Fibroblast of skin of right biceps (primary cell): ENCODE data around the gene NKD2.
A peak's percentile ranks its signal among the peaks of the same experiment; 100 is the strongest.
"Not testable (repeated sequence)": the region's sequence is repeated elsewhere in the genome, so short reads cannot be mapped to it uniquely, and the experiment has no call there.

Experiments
- DNase-seq: peaks from one replicate; pipeline ENCODE4 v3.0.0-alpha.2; 2013

NKD2 gene

DNA sequence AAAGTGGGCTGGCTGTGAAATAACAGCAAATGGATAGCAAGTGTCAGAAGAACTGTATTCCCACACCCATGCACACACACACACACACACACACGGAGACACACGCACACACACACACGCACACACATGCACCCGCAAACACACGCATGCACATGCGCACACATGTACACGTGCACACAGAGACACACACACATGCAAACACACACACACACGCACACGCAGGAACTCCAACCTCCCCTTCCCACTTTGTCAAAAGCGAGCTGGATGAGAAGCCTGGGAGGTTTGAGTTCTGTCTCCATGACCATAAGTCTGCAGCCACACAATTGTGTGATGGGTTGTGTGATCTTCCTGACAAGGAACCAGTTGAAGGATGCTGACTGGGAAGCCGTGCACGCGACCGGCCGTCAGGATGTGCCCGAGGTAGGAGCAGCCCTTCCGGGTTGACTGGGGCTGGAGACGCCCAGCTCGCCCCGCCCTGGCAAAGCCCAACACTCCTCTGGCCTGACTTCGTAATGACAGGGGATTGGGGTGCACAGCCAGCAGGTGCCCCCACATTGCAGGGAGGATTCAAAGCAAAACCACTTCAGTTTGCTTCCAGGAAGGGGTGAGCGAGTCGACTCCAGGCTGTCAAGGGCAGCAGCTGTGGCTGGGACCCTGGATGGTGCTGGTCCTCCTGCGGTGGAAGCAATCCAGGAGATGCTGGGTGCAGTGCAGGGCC, 29.3 kb upstream of the NKD2 start:
- no peak for DNase-seq

DNA sequence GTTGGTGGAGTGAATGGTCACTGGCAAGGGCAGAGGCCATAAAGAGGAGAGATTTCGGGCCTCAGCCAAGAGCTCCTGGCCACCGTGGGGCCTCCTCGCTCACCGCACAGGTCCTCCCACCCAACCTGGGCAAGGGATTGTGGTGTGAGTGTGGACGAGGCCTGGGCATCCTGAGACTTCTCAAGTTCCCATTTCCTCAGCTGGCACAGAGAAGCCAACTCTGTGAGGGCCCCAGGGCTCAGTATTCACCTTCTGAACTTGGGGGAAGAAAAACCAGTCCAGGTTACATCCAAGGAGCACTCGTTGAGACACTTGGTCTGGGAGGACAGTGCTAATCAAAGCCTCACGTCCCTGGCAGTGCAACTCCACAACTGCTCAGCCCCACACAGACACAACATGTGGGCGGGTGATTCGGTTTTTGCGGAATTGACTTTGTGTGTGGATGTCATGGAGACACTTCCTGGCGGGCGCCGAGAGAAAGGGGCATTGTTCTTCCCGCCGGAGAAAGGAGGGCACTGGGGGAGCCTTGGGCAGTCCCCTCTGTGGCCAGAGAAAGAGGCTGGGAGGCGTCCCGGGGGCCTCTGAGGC, 28.5 kb upstream of the NKD2 start:
- DNase-seq = peak; percentile 49

GRCh38 chr5:980966-981365, 27.6 kb upstream of the NKD2 start:
- peak; percentile 46 for DNase-seq

DNA sequence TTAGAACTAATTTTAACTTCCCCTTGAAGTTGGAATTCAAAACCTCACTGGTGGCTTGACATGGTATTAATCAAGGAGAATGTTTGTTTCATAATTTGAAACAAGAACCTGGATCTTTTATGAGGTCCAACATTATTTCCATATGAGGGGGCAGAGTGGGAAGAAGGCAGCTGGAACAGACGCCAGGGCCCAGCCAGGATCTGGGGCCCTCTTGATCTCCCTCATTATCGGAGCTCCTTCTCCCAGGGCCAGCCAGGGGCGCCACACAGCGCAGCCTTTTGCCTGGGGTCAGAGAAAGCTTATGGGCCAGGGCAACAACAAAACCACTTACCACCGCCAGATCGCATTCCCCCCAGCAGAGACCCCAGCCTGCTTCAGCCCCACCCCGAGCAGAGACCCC, 27.1 kb upstream of the NKD2 start:
- no peak for DNase-seq

DNA sequence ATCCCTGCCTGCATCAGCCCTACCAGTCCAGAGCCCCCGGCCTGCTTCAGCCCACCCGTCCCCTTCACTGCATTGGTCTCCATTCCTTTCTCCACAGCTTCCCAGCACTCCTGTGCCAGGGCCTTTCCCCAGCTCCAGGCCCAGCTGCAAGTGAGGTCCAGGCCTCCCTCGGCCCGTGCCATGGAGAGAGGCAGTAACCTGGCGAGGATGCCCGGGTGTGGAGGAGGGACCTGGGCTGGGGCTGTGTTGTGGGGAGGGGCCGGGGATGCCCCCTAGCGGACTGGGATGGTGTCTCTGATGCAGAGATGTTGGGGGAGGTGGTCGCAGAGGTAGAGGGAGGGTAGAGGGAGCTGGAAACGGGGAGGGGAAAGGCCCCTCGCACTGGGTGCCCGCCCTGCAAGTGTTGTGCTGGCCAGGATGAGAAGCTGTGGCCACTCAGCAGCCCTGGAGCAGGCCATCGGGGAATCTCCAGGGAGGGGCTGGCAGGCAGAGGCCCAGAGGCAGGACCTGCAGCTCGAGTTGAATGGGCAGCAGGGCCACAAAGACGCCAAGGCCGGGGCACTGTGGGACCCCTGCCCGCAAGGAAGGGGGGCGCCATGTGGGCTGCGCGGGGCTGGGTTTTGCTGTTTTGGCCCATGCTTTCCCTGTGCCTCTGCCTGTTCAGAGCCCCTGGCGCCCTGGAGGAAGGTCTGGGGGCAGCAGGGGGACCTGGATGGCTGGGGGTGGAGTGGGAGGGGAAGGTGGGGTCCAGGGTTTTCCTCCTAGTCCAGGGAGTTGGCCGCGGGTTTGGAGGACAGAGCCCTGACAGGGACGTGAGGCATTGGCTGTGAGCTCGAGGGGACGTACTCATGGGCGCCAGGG, 26.0 kb upstream of the NKD2 start:
- no peak for DNase-seq

GRCh38 chr5:983238-983524, 25.4 kb upstream of the NKD2 start:
- DNase-seq = no peak

DNA sequence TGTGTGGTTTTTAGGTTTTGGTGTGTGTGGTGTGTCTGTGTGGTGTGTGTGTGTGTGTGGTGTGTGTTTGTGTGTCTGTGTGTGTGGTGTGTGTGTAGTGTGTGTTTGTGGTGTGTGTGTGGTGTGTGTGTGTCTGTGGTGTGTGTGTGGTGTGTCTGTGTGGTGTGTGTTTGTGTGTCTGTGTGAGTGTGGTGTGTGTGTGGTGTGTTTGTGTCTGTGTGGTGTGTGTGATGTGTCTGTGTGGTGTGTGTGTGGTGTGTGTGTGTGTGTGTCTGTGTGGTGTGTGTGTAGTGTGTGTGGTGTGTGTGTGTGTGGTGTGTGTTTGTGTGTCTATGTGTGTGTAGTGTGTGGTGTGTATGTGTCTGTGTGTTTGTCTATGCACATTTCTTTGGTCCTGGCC, 25.0 kb upstream of the NKD2 start:
- no peak for DNase-seq

GRCh38 chr5:984774-985173, 23.8 kb upstream of the NKD2 start:
- DNase-seq = no peak

DNA sequence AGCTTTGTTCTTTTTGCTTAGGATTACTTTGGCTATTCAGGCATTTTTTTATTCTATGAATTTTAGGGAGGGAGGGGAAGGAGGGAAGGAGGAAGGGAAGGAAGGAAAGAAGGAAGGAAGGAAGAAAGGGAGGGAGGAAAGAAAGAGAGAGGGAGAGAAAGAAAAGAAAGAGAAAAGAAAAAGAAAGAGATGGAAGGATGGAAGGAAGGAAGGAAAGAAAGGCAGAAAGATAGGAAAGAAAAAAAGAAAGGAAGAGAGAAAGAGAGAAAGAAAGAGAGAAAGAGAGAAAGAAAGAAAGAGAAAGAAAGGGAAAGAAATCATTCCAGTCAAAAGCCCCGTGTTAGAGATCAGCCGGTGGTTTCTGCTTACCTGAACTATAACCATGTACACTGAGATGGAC, 20.8 kb upstream of the NKD2 start:
- DNase-seq = no peak

DNA sequence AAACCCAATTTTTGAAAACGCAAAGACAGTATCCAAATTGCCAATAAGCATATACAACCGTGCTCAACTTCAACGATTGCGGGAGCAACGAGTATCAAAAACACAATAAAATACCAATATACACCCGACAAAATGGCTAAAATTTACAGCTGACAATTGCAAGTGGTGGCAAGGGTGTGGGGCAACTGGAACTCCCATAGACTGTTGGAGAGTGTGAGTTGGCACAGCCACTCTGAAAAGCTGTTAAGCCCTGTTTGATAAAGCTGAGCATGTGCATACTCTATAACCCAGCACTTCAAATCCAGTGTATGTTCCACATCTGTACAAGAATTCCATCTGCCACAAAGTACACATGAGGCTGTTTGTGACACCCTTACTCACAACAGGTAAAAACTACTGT, 20.3 kb upstream of the NKD2 start:
- no peak for DNase-seq

DNA sequence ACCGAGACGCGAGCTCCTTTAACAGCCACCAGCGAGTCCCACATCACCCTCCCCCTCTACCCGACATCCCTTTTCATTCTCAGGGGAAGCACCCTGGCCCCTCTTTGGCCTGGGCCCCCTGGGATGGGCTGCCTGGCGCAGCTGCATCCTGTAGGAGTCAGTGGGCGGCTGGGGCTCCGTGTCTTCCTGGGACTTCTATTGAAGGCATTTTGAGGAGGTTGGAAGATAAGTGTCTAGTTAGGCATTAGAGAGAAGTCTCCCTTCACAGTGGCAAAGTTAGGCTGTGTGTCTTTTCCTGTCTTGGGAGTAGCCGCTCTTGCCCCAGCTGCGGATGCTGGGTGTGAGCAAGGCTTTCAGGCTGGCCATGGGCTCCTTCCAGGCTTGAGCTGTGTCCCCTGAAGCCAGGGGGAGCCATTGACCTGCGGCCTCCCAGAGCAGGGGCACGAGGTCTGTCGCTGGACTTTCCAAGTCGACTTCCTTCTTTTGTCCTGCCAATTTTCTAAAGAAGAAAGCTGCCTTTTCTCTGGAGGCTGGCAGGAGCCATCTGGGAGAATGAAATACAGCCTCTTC, 18.6 kb upstream of the NKD2 start:
- DNase-seq = no peak

- no peak for DNase-seq
Observed at GRCh38 chr5:991472-992267, 16.9 kb upstream of the NKD2 start.

DNA sequence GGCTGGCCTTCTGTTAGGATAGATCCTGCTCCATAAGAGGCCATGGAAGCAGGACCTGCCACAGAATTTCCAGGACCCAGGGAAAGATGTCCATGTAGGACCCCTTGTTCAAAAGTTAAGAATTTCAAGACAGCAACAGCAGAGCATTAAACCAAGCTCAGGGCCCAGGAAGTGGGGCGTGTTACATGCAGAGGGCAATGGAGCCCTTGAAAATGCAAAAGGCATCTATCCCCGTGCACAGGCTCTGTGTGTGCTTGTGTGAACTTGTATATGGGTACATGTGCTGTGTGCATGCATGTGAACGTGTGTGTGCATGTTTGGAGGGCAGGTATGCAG, 14.4 kb upstream of the NKD2 start:
- DNase-seq = no peak

- no peak for DNase-seq
Observed at GRCh38 chr5:994821-995220, 13.8 kb upstream of the NKD2 start.

DNA sequence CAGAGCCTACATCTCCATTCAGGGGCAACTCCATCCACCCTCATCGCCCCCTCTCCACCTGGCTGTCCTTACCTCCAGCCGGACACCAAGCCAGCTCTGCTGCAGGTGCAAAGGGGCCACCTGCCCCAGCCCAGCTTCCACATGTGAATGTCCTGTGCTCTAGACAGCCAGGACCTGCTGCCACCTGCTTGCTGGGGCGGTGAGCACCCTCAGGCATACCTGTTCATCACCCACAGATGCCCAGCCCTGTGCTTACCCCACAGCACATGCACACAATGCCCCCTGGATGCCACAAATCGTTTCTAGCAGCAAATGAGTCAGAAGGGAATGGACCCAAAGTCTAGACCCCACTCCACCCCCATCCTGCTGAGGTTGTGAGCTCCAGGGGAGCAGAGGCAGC, 13.3 kb upstream of the NKD2 start:
- no peak for DNase-seq

DNA sequence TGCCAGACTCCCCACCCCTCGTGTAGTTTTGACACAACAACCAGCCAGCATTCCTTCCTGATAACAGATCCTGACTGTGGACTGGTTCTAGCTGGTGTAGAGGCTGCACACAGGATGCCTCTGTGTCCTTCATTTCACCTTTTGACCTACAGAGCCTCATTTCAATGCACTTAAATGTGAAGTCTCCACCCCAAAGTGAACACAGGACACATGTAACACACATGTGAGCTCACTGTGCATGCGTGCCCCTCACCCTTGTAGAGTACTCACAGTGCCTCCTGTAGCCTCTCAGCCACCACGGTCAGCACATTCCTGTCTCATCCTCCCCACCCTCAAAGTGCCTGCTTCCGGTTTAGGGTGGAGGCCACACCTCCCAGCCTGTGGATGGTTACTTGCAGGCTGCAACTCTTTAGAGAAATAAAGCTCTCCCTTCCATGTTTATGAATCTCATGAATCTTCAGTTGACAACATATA, 11.6 kb upstream of the NKD2 start:
- DNase-seq = peak; percentile 53

GRCh38 chr5:997711-998110, 10.9 kb upstream of the NKD2 start:
- DNase-seq = no peak

- DNase-seq = no peak
Observed at GRCh38 chr5:998246-999031, 10.2 kb upstream of the NKD2 start.

GRCh38 chr5:999032-999501, 9.5 kb upstream of the NKD2 start:
- DNase-seq = no peak

- DNase-seq = no peak
Observed at GRCh38 chr5:999724-1000123, 8.9 kb upstream of the NKD2 start.

DNA sequence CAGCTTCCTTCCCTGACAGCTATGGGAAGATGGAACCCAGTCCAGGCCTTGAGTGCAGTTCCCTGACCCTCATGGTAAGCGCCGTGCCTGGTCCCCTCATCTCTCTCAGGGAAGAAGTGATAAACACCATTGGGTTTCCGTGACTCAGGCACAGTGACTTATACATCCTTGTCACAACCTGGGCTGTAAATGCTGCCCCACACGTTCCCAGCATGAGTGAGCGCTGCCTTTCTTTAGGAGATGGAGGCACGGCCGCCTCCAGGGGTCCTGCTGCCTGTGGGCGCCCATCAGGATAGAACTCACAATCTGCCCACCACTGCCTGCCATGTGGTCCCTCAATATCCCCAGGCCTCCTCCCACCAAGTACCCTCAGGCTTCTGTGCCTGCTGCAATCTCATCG, 8.3 kb upstream of the NKD2 start:
- DNase-seq = no peak

DNA sequence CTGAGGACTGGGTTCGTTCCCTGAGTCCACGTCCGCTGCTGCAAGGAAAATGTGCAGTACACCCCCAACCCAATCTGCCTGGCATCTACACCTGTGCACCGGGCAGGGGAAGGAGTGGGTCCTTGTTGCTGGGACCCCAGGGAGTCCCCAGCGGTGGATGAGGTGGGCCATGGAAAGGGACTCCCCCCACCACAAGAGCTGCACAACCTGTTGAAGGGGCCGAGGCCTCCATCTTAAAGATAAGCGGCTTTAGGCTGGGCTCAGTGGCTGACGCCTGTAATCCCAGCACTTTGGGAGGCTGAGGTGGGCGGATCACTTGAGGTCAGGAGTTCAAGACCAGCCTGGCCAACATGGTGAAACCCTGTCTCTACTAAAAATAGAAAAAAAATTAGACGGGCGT, 7.8 kb upstream of the NKD2 start:
- DNase-seq = not testable (repeated sequence)
